BJ (cell line): Measurements from ENCODE around the gene MRPS34. TPM values are rescaled to one million over a fixed set of nuclear protein-coding genes. Genes with fewer than 3 reads are reported as not detected.

ENCODE experiments used
- CTCF ChIA-PET: fragments of 350-600 bp; formaldehyde crosslinking; extraction: SDS; loops from one replicate; lab custom pipeline; 2021; ENCODE audit warnings: antibody characterized with exemption, inconsistent platforms; lab: Yijun Ruan, JAX
- POLR2A ChIA-PET: fragments of 300-600 bp; sonication (Branson Sonifier 250); formaldehyde crosslinking; extraction: SDS; loops from one replicate; lab custom pipeline; 2021; ENCODE audit warnings: antibody characterized with exemption; lab: Charles Lee
- DNase-seq: peaks from one replicate; pipeline ENCODE4 v3.0.0-alpha.2; 2011; ENCODE audit warnings: low read depth
- H3K27me3 ChIP-seq: 2 replicates; pipeline ENCODE4 v1.6.0; 2011; ENCODE audit warnings: low read length; ENCODE audit not compliant: control insufficient read depth, insufficient read depth
- H3K36me3 ChIP-seq: 2 replicates; pipeline ENCODE4 v1.5.1; 2011; ENCODE audit warnings: low read length; ENCODE audit not compliant: control insufficient read depth, insufficient read depth
- H3K4me3 ChIP-seq: 2 replicates; pipeline ENCODE4 v1.5.1; 2011; ENCODE audit warnings: low read depth, mild to moderate bottlenecking, control low read depth, low read length
- polyA plus RNA-seq: library from polyadenylated mRNA; depleted of rRNA; stranded (reverse); fragments of >200 nt; gene quantifications from 2 replicates; pipeline ENCODE4 v1.2.3, GENCODE V29; 2011
- TF ChIP-seq, protein P1 (sequence below): IDR thresholded peaks from 2 replicates; pipeline ENCODE4 v1.5.1; 2011; ENCODE audit warnings: low read depth, mild to moderate bottlenecking, control low read depth, inconsistent platforms, low read length, moderate library complexity; ENCODE audit not compliant: insufficient read depth

MRPS34 gene
- polyA plus RNA-seq, 1 experiment = 69.6 TPM

DNA sequence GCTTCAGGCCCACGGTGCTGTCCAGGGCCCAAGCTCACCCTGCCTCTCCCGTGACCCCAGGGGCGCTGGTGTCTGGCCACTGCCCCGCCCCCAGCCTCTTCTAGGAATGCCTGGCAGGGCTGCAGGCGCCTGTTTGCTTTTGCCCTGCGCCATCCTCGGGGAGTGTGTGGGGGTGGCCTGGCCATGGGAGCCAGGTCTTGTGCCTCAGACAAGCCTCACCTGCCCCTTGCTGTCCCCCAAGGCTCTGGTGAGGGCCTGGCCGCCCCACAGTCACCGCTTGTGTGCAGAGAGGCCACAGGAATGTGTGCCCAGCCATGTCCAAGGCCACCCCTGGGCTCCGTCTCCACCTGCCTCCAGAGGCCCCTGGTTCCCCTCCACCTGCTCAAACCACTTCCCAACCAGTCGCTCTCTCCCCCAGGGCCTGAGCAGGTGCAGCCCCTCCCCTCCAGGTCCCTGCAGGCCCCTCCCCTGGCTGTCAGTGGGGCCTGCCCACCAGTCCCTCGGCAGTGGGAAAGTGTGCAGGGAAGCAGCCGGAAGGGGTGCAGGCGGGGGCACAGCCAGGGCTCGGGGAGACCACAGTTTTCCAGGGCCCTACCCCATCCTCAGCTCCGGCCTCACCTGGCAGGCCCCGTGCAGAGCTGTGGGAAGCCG lies 21.4 kb upstream of the MRPS34 start:
- Histone ChIP-seq H3K27me3 (no peaks in the 10 kb centered on the region), H3K36me3 (peaks cover 3% of the 10 kb centered on the region; the same call in 1 of the 2 replicates), H3K4me3 (no peak overlapping the region)
- no peak for DNase-seq
- ChIA-PET CTCF (no interaction called here), POLR2A (no interaction called here)
- TF ChIP-seq, protein P1, sequence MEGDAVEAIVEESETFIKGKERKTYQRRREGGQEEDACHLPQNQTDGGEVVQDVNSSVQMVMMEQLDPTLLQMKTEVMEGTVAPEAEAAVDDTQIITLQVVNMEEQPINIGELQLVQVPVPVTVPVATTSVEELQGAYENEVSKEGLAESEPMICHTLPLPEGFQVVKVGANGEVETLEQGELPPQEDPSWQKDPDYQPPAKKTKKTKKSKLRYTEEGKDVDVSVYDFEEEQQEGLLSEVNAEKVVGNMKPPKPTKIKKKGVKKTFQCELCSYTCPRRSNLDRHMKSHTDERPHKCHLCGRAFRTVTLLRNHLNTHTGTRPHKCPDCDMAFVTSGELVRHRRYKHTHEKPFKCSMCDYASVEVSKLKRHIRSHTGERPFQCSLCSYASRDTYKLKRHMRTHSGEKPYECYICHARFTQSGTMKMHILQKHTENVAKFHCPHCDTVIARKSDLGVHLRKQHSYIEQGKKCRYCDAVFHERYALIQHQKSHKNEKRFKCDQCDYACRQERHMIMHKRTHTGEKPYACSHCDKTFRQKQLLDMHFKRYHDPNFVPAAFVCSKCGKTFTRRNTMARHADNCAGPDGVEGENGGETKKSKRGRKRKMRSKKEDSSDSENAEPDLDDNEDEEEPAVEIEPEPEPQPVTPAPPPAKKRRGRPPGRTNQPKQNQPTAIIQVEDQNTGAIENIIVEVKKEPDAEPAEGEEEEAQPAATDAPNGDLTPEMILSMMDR = no peak

DNA sequence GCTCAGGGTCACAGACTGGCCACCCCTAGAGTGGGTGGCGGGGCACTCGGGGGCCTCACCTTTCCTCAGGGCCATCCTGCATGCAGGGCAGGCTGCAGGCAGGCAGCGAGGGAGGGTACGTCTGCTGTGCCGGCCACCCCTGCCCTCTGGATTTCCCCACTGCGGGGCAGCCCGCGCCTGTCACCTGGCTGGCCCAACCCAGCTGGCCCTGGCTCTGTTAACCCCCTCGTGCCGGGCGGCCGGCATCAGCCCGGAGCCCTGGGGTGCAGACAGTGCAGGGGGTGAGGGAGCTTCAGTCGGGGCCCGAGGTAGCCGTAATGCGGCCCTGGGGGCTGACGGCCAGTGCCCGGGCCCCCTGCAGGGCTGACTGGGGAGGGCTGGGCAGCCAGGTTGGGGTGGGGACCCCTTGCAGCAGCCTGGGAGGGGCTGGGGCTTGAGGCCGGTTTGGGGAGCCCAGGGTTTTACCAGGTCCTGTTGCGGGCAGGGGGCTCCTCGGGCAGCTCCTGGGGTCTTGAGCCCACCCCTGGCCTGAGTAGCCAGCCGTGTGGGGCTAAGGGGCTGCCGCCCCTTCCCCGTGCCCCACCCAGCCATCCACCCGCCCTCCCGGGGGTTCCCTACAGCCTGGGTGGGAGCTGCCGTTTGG lies 20.8 kb upstream of the MRPS34 start, which contains the start of gene IGFALS:
Gene IGFALS, minus strand, starts transcription at position 128 of the 643 bp plus-strand sequence. Its CDS starts 53 bp downstream, at position 75.
- no peak within 1 kb of the TSS for H3K4me3 ChIP-seq
- no peaks in the 10 kb centered on the region for H3K27me3 ChIP-seq
- ChIA-PET CTCF (no interaction called here), POLR2A (no interaction called here)
- no peak for DNase-seq
- peaks cover 4% of the 10 kb centered on the region for H3K36me3 ChIP-seq
- TF ChIP-seq, protein P1 = no peak

- POLR2A ChIA-PET = no interaction called here
- TF ChIP-seq, protein P1 = no peak
- Histone ChIP-seq H3K36me3 (peaks cover 7% of the 10 kb centered on the region), H3K4me3 (no peak overlapping the region), H3K27me3 (no peaks in the 10 kb centered on the region)
- no peak for DNase-seq
- CTCF ChIA-PET = no interaction called here
Measured at GRCh38 chr16:1792836-1793577, 20.1 kb upstream of the MRPS34 start.

GRCh38 chr16:1791943-1792812 lies 19.2 kb upstream of the MRPS34 start:
- ChIA-PET POLR2A (no interaction called here), CTCF (interaction anchor here (1.7 kb wide), 1 partner anchor 10 kb away, joined by 3 read pairs; the partner anchor contains the start of genes NUBP2 and SPSB3)
- no peaks in the 10 kb centered on the region for H3K27me3 ChIP-seq
- TF ChIP-seq, protein P1 = no peak
- peaks cover 9% of the 10 kb centered on the region for H3K36me3 ChIP-seq
- no peak overlapping the region for H3K4me3 ChIP-seq
- no peak for DNase-seq
